ENCODE measurements around the gene CAMK4.

Gene CAMK4

DNA sequence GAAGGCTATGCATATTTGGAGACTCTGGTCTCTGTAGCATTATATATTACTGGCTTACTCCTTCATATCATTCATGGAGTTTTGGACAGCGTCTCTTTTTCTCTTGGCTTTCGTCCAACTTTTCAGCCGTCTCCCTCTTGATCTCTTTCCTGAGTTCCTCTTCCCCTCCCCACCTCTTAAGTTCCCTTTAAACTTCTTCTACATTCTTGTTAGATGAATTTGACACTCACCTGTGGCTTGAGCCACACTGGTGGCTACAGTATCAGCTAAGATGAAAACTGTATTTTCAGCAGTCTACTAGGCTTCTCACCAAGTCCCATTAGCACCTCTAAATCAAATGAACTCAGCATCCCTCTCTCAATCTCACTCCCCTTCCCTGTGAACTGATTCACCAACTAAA is 160.0 kb downstream of the CAMK4 start:
- in situ Hi-C loops (cut with HindIII; ENCODE audit: low sequenced_read_pairs) = no loop called here
- H3K4me3 ChIP-seq (ENCODE audit: low read depth, low read length) = no peak overlapping the region
- DNase-seq (ENCODE audit: low read depth, low spot score) = peak; percentile 8
- TF ChIP-seq CTCF (IDR thresholded peaks at IDR 0.05; ENCODE audit: low read depth, low read length) = no peak

DNA sequence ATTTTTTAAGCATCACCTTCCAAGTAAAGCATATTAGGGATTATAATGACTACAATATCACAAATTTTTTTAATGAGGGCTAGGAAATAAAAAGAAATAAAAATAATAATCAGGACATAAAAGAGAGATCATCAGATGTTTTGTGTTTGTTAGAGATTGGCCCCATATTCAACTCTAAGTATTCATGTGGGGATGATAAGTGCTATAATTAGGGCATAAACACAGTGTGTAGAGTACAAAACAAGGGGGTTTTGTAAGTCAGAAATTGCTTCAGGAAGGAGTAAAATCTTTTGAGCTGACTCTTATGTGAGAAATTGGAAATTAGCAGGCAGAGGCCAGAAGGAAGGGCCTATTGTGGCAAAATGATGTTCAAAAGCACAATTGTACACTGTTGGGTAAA is 160.9 kb downstream of the CAMK4 start:
- in situ Hi-C loops (cut with HindIII; ENCODE audit: low sequenced_read_pairs) = no loop called here
- H3K4me3 ChIP-seq (ENCODE audit: low read depth, low read length) = no peak overlapping the region
- DNase-seq (ENCODE audit: low read depth, low spot score) = no peak
- TF ChIP-seq CTCF (IDR thresholded peaks at IDR 0.05; ENCODE audit: low read depth, low read length) = no peak

GRCh38 chr5:111385970-111386831 is 162.0 kb downstream of the CAMK4 start:
- DNase-seq (ENCODE audit: low read depth, low spot score) = no peak
- no peak for TF ChIP-seq CTCF (IDR thresholded peaks at IDR 0.05; ENCODE audit: low read depth, low read length)
- no peak overlapping the region for H3K4me3 ChIP-seq (ENCODE audit: low read depth, low read length)
- in situ Hi-C loops (cut with HindIII; ENCODE audit: low sequenced_read_pairs) = no loop called here

DNA sequence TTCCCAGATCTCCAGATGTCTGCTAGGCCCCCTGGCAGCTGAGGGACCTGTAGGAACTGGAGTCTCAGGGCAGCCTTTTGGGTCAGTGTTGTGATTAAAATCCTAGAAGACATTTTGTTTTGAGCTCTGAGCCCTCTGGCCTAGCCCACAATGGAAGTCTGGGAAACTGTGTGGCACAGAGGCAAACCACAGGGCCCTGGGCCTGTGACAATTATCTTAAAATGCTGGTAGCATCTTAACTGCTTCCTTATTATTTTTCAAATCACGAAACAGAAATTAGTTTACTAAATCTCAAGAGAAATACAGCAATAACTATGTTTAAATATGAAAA is 162.6 kb downstream of the CAMK4 start:
- in situ Hi-C loops (cut with HindIII; ENCODE audit: low sequenced_read_pairs) = no loop called here
- H3K4me3 ChIP-seq (ENCODE audit: low read depth, low read length) = no peak overlapping the region
- DNase-seq (ENCODE audit: low read depth, low spot score) = no peak
- TF ChIP-seq CTCF (IDR thresholded peaks at IDR 0.05; ENCODE audit: low read depth, low read length) = no peak

GRCh38 chr5:111387361-111387760 is 163.2 kb downstream of the CAMK4 start:
- DNase-seq (ENCODE audit: low read depth, low spot score) = no peak
- in situ Hi-C loops (cut with HindIII; ENCODE audit: low sequenced_read_pairs) = no loop called here
- no peak for TF ChIP-seq CTCF (IDR thresholded peaks at IDR 0.05; ENCODE audit: low read depth, low read length)
- H3K4me3 ChIP-seq (ENCODE audit: low read depth, low read length) = no peak overlapping the region

DNA sequence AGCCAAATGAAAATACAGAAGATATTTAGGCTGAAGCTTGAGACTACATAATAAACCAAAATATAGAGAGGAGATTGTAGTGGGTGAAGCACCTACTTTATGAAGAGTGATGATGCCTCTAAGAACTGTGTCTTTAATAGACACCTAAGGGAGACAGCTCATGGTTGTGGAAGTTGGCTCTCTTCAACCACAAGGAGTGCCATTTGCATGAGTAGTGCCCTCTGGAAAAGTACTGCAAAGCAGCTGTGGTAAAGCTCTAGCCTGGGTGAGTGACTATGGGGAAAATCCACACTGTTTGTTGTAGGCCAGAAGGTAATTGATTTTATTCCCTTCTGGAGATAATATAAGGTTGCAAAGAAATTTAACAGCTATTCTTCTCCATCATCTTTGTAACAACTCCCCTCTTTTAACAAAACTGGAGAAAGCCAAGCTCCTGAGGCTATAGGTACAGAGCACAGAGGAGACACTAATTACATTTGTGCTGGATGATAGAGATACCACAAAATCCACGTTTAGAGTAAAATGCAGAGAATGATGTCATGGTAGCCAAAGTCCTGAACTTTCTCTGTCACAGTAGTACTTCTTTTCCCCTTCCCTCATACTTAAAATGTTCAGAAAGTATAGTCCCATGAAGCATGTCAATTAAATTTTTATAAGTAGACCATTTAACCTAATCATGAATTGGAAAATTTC is 165.4 kb downstream of the CAMK4 start:
- peak; percentile 69 for DNase-seq (ENCODE audit: low read depth, low spot score)
- in situ Hi-C loops (cut with HindIII; ENCODE audit: low sequenced_read_pairs) = no loop called here
- H3K4me3 ChIP-seq (ENCODE audit: low read depth, low read length) = no peak overlapping the region
- TF ChIP-seq CTCF (IDR thresholded peaks at IDR 0.05; ENCODE audit: low read depth, low read length) = no peak
